PC-9 (cell line): ENCODE measurements around the gene C20orf144.

ENCODE experiments used
- EZH2 ChIP-seq: fragments of 200-600 bp; sonication (generic); IDR thresholded peaks from 2 replicates; pipeline ENCODE4 v1.8.0; 2017; ENCODE audit warnings: antibody characterized with exemption, low read depth
- TF ChIP-seq, protein P1 (sequence below): fragments of 200-600 bp; sonication (generic); conservative IDR thresholded peaks from 2 replicates; pipeline ENCODE4 v1.6.1; 2017; ENCODE audit warnings: mixed run types, antibody characterized with exemption, mild to moderate bottlenecking, moderate library complexity

DNA sequence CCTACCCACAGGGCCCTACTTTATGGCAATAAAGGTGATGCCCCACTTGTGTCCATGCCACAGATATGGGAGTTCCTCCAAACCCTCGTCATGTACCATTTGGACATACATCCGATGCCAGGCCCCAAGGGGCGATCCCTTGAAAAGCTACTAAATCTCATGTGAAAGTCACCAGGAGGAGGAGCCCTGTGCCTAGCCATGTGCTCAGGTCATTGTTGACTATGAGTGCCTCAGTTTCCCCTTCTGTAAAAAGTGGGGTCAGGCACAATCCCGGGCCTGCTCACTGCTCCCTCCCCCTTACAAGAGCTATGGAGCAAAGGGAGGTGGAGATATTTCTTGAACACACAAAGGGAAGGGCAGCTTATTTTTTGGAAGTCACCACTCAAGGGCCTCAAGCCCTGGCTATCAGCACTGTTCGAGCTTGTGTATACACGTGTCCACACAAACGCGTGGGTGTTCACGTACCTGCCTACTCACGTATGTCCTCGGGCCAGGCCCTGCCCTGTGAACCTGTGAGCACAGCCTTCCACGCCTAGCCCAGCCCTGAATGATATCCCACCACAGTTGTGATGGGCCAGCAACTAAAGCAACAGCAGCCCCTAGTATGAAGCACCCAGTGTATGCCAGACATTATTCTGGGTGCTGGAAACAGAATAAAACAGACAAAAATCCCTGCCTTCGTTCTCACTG, 6.5 kb downstream of the C20orf144 start:
- TF ChIP-seq, protein P1, sequence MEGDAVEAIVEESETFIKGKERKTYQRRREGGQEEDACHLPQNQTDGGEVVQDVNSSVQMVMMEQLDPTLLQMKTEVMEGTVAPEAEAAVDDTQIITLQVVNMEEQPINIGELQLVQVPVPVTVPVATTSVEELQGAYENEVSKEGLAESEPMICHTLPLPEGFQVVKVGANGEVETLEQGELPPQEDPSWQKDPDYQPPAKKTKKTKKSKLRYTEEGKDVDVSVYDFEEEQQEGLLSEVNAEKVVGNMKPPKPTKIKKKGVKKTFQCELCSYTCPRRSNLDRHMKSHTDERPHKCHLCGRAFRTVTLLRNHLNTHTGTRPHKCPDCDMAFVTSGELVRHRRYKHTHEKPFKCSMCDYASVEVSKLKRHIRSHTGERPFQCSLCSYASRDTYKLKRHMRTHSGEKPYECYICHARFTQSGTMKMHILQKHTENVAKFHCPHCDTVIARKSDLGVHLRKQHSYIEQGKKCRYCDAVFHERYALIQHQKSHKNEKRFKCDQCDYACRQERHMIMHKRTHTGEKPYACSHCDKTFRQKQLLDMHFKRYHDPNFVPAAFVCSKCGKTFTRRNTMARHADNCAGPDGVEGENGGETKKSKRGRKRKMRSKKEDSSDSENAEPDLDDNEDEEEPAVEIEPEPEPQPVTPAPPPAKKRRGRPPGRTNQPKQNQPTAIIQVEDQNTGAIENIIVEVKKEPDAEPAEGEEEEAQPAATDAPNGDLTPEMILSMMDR = no peak
- no peak for TF ChIP-seq EZH2
